Keratinocyte (primary cell): Measurements from ENCODE around the gene HTR5A.

Experiments
- CTCF ChIP-seq, 3 experiments: IDR thresholded peaks in 1 of 3; conservative IDR thresholded peaks in 1 of 3; optimal IDR thresholded peaks in 1 of 3; 2 replicates in 2 of 3; 3 replicates in 1 of 3; pipeline versions ENCODE3 to v1.5.1; 2011; ENCODE audit warnings: low read length in 3 of 3, mild to moderate bottlenecking in 3 of 3, moderate library complexity in 2 of 3, control low read depth in 1 of 3, inconsistent platforms in 1 of 3; ENCODE audit not compliant: insufficient read depth in 2 of 3; ENCODE audit errors: extremely low read depth in 1 of 3
- EZH2 ChIP-seq: IDR thresholded peaks from one replicate; pipeline ENCODE4 v1.6.1; 2012; ENCODE audit warnings: inconsistent platforms, mild to moderate bottlenecking, low read length, moderate library complexity

- TF ChIP-seq CTCF (optimal IDR thresholded peaks at IDR 0.05 in 1 of 3, IDR thresholded peaks at IDR 0.05 in 1 of 3, conservative IDR thresholded peaks at IDR 0.05 in 1 of 3; ENCODE audit: extremely low read depth in 1 of 3, insufficient read depth in 2 of 3, low read length in 3 of 3) (no peak), EZH2 (no peak)
Observed at GRCh38 chr7:155119801-155120382, 49.8 kb downstream of the HTR5A start.
